Liver (tissue), 9 donors: ENCODE data around the gene CKMT2. TPM values are rescaled to one million over a fixed set of nuclear protein-coding genes. Genes with fewer than 3 reads are reported as not detected.

Experiments used
- DNase-seq: peaks from one replicate; pipeline ENCODE4 v3.0.0-alpha.2; 2017; ENCODE audit warnings: low spot score
- H3K27ac ChIP-seq, 2 donors: one replicate each; pipeline ENCODE4 v1.7.0; 2013; ENCODE audit warnings: inconsistent platforms in 2 of 2, low read length in 2 of 2, control low read depth in 1 of 2, low read depth in 1 of 2, mild to moderate bottlenecking in 1 of 2
- H3K27me3 ChIP-seq, 4 donors: one replicate each; pipeline versions ENCODE4 v1.6.1 to v1.7.0; 2013; ENCODE audit warnings: low read length in 3 of 4, inconsistent platforms in 1 of 4, mild to moderate bottlenecking in 1 of 4, moderate library complexity in 1 of 4; ENCODE audit not compliant: control insufficient read depth in 4 of 4, insufficient read depth in 4 of 4
- H3K36me3 ChIP-seq, 4 donors: one replicate each; pipeline versions ENCODE4 v1.6.1 to v1.7.0; 2013; ENCODE audit warnings: low read length in 3 of 4, mild to moderate bottlenecking in 3 of 4, low read depth in 1 of 4, moderate library complexity in 1 of 4; ENCODE audit not compliant: control insufficient read depth in 4 of 4, insufficient read depth in 3 of 4
- H3K4me1 ChIP-seq, 4 donors: one replicate each; pipeline versions ENCODE4 v1.6.1 to v1.7.0; 2013; ENCODE audit warnings: low read length in 3 of 4, mild to moderate bottlenecking in 3 of 4, moderate library complexity in 1 of 4; ENCODE audit not compliant: control insufficient read depth in 4 of 4, insufficient read depth in 4 of 4
- H3K4me3 ChIP-seq, 3 donors: one replicate each; pipeline versions ENCODE4 v1.6.1 to v1.7.0; 2013; ENCODE audit warnings: low read length in 3 of 3, control low read depth in 1 of 3, low read depth in 1 of 3, mild to moderate bottlenecking in 1 of 3
- H3K9ac ChIP-seq, 2 donors: one replicate each; pipeline ENCODE4 v1.7.0; 2013; ENCODE audit warnings: low read length in 2 of 2, mild to moderate bottlenecking in 2 of 2, moderate library complexity in 2 of 2, control low read depth in 1 of 2, low read depth in 1 of 2
- H3K9me3 ChIP-seq, 4 donors: one replicate each; pipeline versions ENCODE4 v1.6.1 to v1.7.0; 2013; ENCODE audit warnings: low read length in 3 of 4; ENCODE audit not compliant: control insufficient read depth in 4 of 4
- CTCF ChIP-seq: fragments of 150-350 bp; IDR thresholded peaks from 2 replicates; pipeline ENCODE4 v1.5.1; 2017; ENCODE audit warnings: improper control_type of control experiment, low read depth, low read length; ENCODE audit not compliant: missing input control
- EGR1 ChIP-seq, 2 donors: IDR thresholded peaks; 2 replicates each; pipeline ENCODE4 v1.6.1; 2016 to 2018; ENCODE audit warnings: antibody characterized with exemption in 2 of 2, low read depth in 2 of 2
- FOXA1 ChIP-seq: IDR thresholded peaks from 2 replicates; pipeline ENCODE4 v1.6.1; 2016; ENCODE audit warnings: antibody characterized with exemption
- FOXA2 ChIP-seq: IDR thresholded peaks from 2 replicates; pipeline ENCODE4 v1.6.1; 2016; ENCODE audit warnings: antibody characterized with exemption
- GABPA ChIP-seq, 2 donors: IDR thresholded peaks in 1 of 2; conservative IDR thresholded peaks in 1 of 2; 2 replicates each; pipeline ENCODE4 v1.6.1; 2016; ENCODE audit warnings: antibody characterized with exemption in 2 of 2, mild to moderate bottlenecking in 1 of 2, moderate library complexity in 1 of 2
- HNF4A ChIP-seq, 2 donors: conservative IDR thresholded peaks; 2 replicates each; pipeline ENCODE4 v1.6.1; 2016; ENCODE audit warnings: antibody characterized with exemption in 2 of 2, mild to moderate bottlenecking in 2 of 2
- HNF4G ChIP-seq: IDR thresholded peaks from 2 replicates; pipeline ENCODE4 v1.6.1; 2016; ENCODE audit warnings: antibody characterized with exemption
- JUND ChIP-seq, 2 donors: IDR thresholded peaks; 2 replicates each; pipeline ENCODE4 v1.6.1; 2016; ENCODE audit warnings: antibody characterized with exemption in 2 of 2
- MAX ChIP-seq: IDR thresholded peaks from 2 replicates; pipeline ENCODE4 v1.6.1; 2016; ENCODE audit warnings: antibody characterized with exemption
- NR2F2 ChIP-seq: IDR thresholded peaks from 2 replicates; pipeline ENCODE4 v1.6.1; 2016; ENCODE audit warnings: antibody characterized with exemption
- RAD21 ChIP-seq, 2 donors: IDR thresholded peaks; 2 replicates each; pipeline ENCODE4 v1.6.1; 2016; ENCODE audit warnings: antibody characterized with exemption in 2 of 2, mild to moderate bottlenecking in 2 of 2
- REST ChIP-seq: IDR thresholded peaks from 2 replicates; pipeline ENCODE4 v1.6.1; 2016; ENCODE audit warnings: antibody characterized with exemption, mild to moderate bottlenecking
- RXRA ChIP-seq, 2 donors: IDR thresholded peaks; 2 replicates each; pipeline ENCODE4 v1.6.1; 2017 to 2018; ENCODE audit warnings: antibody characterized with exemption in 2 of 2, mild to moderate bottlenecking in 1 of 2
- SP1 ChIP-seq: IDR thresholded peaks from 2 replicates; pipeline ENCODE4 v1.6.1; 2018; ENCODE audit warnings: antibody characterized with exemption, mild to moderate bottlenecking
- TAF1 ChIP-seq: conservative IDR thresholded peaks from 2 replicates; pipeline ENCODE4 v1.6.1; 2016; ENCODE audit warnings: antibody characterized with exemption, mild to moderate bottlenecking
- YY1 ChIP-seq: IDR thresholded peaks from 2 replicates; pipeline ENCODE4 v1.6.1; 2016; ENCODE audit warnings: antibody characterized with exemption, mild to moderate bottlenecking
- ZBTB33 ChIP-seq: IDR thresholded peaks from 2 replicates; pipeline ENCODE4 v1.6.1; 2016; ENCODE audit warnings: antibody characterized with exemption
- WGBS: extraction: QIAGEN DNeasy Blood & Tissue Kit; methylation state at CpG from one replicate; pipeline ENCODE4 v1.1.7; 2013; 5-methylcytosine and 5-hydroxymethylcytosine counted together
- polyA plus RNA-seq, 2 donors: library from polyadenylated mRNA; stranded (reverse) in 1 of 2; unstranded in 1 of 2; fragments of 200-250 nt in 1 of 2; fragments of >200 nt in 1 of 2; fragmentation: Nextera tagmentation in 1 of 2; extraction: Ambion mirVana in 1 of 2; gene quantifications; one replicate each; pipeline versions ENCODE4 v1.2.1 to v1.2.3, GENCODE V29; 2013 to 2015
- total RNA-seq, 2 donors: library from RNA; depleted of rRNA; stranded (reverse); fragments of >200 nt; gene quantifications; one replicate each; pipeline ENCODE4 v1.2.3, GENCODE V29; 2014
- donor health status: healthy.
- donor health status: healthy.
- donor health status: healthy.
- donor health status: healthy.
- donor health status: healthy.

CKMT2 gene
- total and polyA plus RNA-seq, 4 donors, result 0.20 to 2.6 (median 0.82) TPM

- H3K9ac ChIP-seq, result no peak overlapping the region
- 93% methylated on average over 5 of the region's 5 CpGs for WGBS
- no peaks in the 10 kb centered on the region for H3K27me3 ChIP-seq
- H3K27ac ChIP-seq, result no peak overlapping the region
- TF ChIP-seq HNF4A (conservative IDR thresholded peaks at IDR 0.05), result no peak
- TF ChIP-seq FOXA1, result no peak
- no peak for TF ChIP-seq JUND (IDR thresholded peaks at IDR 0.05)
- TF ChIP-seq GABPA (IDR thresholded peaks at IDR 0.05 in 1 of 2, conservative IDR thresholded peaks at IDR 0.05 in 1 of 2), result no peak
- TF ChIP-seq YY1, result no peak
- H3K9me3 ChIP-seq, result no peaks in the 10 kb centered on the region
- DNase-seq, result no peak
- H3K36me3 ChIP-seq, result peaks cover 0 to 3% (median 1%) of the 10 kb centered on the region in 4 donors
- no peak overlapping the region for H3K4me3 ChIP-seq
- no peaks in the 10 kb centered on the region for H3K4me1 ChIP-seq
These were observed 18.8 kb downstream of the CKMT2 start for GRCh38 chr5:81251922-81252321.

- H3K9ac ChIP-seq, result no peak overlapping the region
- H3K9me3 ChIP-seq, result no peaks in the 10 kb centered on the region
- H3K4me1 ChIP-seq, result no peaks in the 10 kb centered on the region
- TF ChIP-seq MAX, result no peak
- TF ChIP-seq EGR1 (IDR thresholded peaks at IDR 0.05; ENCODE audit: low read depth in 2 of 2), result no peak
- TF ChIP-seq REST, result no peak
- TF ChIP-seq JUND (IDR thresholded peaks at IDR 0.05), result no peak
- no peak for DNase-seq
- H3K27ac ChIP-seq, result no peak overlapping the region
- 91% methylated on average over 1 of the region's 1 CpG for WGBS
- peaks cover 0 to 3% (median 1%) of the 10 kb centered on the region in 4 donors for H3K36me3 ChIP-seq
- H3K27me3 ChIP-seq, result no peaks in the 10 kb centered on the region
- no peak overlapping the region for H3K4me3 ChIP-seq
These were observed 19.8 kb downstream of the CKMT2 start for GRCh38 chr5:81252904-81253303.

GRCh38 chr5:81253875-81254274, 20.8 kb downstream of the CKMT2 start:
- H3K4me1 ChIP-seq, result no peaks in the 10 kb centered on the region
- no peaks in the 10 kb centered on the region for H3K9me3 ChIP-seq
- H3K27ac ChIP-seq, result no peak overlapping the region
- H3K36me3 ChIP-seq, result peaks cover 0 to 3% (median 1%) of the 10 kb centered on the region in 4 donors
- no peaks in the 10 kb centered on the region for H3K27me3 ChIP-seq
- H3K4me3 ChIP-seq, result no peak overlapping the region
- DNase-seq, result no peak
- H3K9ac ChIP-seq, result no peak overlapping the region
- WGBS, result 94% methylated on average over 4 of the region's 4 CpGs
- TF ChIP-seq JUND (IDR thresholded peaks at IDR 0.05) (no peak), CTCF (no peak), EGR1 (IDR thresholded peaks at IDR 0.05; ENCODE audit: low read depth in 2 of 2) (no peak), HNF4G (no peak), SP1 (no peak), TAF1 (no peak), YY1 (no peak), FOXA2 (no peak), ZBTB33 (no peak), GABPA (IDR thresholded peaks at IDR 0.05 in 1 of 2, conservative IDR thresholded peaks at IDR 0.05 in 1 of 2) (no peak), RAD21 (IDR thresholded peaks at IDR 0.05) (no peak), MAX (no peak), RXRA (IDR thresholded peaks at IDR 0.05) (no peak), FOXA1 (no peak), NR2F2 (no peak), HNF4A (conservative IDR thresholded peaks at IDR 0.05) (no peak)
